Posterior cingulate gyrus (tissue), 11 donors: Measurements from ENCODE around the gene TSSC4.

Experiments
- DNase-seq, 10 donors: peaks; one replicate each; pipeline versions ENCODE4 v3.0.0 to v3.0.0-alpha.2; 2020 to 2021; ENCODE audit warnings: mixed read lengths in 3 of 10
- intact Hi-C: fragments of 100-400 bp; cut with DNase I; formaldehyde crosslinking; loops from one replicate; pipeline ENCODE4 v1.15.1; 2023

The TSSC4 gene

DNA sequence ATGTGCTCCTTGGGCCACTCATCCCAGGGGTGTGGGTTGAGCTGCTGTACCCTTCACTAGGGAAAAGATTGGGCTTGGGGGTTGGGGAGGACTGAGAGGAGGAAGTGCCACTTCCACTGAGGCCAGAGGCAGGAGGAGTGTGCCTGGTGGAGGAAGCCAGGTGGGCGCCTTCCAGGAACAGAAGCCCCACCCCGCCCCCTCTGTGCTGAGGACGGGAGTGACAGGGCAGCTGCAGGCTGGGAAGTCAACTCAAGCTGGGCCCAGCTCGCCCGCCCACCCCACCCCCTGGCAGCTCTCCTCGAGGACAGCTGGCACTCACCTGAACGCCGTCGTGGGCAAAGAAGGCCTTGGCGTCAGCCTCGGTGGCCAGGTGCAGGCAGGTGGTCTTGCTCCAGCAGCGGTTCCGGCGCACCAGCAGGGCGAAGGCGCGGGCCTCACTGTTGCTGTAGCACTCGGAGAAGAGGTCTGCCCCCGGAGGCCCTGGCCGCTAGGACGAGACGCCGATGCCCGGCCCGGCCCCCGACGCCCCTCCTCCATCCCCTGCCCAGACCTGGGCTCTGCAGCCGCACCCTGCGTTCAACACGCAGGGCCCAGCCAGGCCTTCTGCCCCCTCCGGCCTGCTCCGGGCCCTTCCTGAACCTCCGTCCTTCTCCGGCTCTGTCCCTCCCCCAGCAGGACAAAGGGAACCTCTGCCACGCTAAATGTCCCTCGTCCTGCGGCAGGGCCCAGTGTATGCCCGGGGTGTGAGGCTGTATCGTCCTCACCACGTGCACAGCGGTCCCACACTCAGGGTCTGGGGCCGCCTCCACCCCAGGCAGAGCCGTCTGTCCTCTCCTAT lies 13.4 kb downstream of the TSSC4 start:
- DNase-seq = no peak

DNA sequence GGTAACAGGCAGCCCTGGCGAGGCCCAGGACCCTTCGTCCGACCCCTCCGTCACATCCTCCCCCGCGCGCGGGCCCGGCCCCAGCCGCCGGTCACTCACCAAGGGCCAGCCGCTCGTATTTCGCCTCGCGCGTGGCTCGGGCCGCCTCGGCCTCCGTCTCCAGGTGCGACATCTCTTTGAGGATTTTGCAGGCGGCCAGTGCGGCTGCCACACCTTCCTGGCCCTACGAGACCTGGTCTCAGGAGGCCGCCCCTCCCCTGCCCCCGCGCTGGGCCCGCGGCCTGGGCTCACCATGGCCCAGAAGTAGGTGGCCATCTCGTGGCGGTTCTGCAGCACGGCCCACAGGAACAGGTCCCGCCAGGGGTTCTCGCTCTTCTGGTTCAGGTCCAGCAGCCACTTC lies 14.1 kb downstream of the TSSC4 start:
- intact Hi-C loops = no loop called here
- no peak for DNase-seq

More for the DNA sequence above, 13.4 kb downstream of the TSSC4 start:
- intact Hi-C loops = no loop called here

DNA sequence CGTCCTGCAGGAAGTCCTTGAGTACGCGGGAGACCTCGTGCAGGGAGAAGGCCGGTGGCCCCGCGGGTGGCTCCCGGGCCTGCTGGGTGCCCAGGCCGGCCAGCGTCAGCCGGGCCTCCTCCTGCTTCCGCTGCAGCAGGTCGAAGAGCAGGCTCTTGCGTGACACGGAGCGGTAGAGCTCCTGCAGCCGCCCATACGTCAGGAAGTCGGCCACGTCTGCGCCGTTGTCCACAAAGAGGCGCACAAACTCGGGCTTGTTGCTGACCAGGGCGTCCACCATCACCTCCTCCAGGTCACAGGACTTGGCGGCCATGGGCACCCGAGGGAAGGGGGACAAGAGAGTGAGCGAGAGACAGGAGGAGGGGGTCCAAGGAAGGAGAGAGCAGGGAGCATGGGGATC lies 14.6 kb downstream of the TSSC4 start:
- intact Hi-C loops = no loop called here
- DNase-seq = no peak

DNA sequence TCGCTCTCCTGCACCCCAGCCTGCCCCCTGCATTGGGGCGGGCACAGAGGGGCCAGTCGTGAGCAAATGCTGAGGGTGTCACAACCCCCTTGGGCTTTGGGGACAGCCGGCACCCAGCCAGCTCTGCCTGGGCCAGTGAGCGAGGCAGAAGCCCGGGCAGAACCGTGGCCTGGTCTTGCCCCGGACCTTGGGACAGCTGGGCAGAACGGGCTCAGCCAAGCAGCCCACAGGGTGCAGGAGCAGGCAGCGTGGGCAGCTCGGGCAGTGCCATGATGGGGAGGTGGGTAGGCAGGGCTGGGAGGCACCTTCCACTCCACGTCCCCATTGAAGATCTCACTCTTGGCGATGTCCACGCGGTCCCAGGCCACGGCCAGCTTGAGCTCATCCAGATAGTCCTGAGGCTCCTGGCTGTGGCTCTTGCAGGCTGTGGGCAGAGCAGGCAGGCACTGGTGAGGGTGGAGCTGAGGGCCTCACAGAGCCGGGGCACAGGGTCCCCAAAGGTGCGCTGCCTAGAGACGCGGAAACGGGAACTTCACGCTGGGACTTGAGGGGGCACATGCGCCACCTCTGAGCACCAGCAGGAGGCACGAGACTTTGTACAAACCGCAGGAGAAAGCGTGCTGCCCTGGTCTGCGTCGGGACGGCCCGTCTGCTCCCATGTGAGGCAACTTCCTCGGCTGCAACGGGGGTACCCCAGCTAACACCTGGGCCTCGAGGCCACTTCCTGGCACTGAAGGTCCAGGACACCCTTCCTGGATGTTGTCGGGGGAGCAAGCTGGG lies 15.2 kb downstream of the TSSC4 start:
- intact Hi-C loops = no loop called here
- DNase-seq = no peak

DNA sequence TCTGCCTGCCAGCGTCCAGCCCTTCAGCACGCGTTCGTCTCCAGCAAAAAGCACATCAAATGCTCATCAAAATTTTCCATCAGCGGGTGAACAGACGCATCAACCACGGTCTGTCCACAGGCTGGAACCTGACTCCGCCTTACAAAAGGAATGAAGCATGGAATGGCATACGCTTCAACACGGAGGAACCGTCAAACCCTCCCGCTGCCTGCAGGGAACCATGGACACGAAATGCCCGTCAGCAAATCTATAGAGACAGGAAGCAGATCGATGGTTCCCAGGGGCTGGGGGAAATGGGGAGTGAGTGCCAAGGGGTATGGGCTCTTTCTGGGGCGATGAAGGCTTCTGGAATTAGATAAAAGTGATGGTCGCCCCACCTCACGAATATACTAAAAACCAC lies 16.2 kb downstream of the TSSC4 start:
- DNase-seq = no peak
- intact Hi-C loops = no loop called here

DNA sequence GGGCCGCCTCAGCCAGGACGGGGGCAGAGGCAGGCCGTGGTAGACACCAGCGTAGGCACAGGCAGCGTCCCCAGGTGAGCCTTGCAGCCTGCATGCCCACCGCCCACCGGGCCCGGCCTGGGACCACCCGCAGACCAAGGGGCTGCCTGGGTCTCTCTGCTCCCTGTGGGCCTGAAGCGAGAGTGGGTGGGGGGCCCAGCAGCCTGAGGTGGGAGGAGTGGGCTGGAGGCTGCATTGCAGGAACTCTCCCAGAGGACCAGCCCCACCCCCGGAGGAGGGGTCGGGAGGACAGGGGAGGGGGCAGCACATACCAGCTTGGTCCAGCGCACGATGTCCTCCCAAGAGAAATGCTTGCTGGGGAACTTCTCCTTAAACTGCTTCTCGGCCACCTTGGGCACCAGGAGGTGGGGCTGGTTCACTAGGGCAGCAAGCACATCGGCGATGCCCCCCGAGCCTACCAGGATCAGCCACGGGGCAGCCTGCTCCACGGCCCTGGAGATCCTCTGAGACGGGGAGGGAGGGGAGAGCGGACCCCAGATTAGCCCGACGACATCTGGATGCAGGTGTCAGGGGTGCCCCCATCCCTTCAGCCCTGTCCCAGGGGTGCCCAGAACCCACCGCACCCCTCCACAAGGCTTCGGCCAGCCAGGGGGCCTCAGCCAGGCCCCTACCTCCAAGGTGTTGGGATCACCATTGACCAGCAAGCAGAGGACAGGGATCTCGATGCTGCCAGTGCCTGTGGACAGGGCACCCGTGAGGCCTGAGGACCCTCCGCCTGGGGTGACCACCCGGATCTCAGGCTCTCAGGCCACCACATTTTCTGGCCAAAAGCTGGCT lies 17.5 kb downstream of the TSSC4 start:
- intact Hi-C loops = no loop called here
- DNase-seq = peak in 4 of 10 donors; percentile 25 to 73 (median 68)

DNA sequence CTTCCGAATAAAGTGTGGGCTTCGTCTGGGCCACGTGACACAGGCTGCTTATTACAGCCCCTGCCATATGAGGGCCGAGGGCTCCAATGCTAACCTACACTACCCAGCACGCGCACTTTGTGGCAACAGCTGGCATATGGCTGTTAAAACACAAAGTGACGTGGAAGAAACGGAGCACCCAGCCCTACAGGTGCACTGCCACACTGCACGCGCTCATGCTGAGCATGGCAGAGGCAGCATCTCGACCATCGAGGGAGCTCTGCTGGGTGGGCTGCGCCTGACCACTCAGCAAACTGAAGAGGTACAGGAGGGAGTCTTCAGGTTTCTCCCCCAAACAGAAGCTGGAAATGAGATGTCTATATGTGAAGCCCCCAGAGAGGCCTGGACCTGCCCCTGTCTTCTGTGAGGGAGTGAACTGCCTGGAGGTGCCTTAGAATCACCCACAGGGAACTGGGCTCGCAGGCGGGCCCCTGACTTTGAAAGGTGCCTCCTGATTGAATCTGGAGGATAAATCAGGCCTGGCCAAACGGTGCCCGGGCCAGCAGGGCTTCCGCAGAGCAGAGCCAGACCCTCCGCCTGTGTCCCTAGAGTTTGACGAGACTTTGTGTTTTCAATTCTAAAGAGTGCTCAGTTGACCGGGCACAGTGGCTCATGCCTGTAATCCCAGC lies 18.3 kb downstream of the TSSC4 start:
- intact Hi-C loops = loop anchor here (1.0 kb wide), 1 partner anchor 222 kb away; no protein-coding TSS in a partner anchor
- DNase-seq = peak in 4 of 10 donors; percentile 16 to 69 (median 63)

DNA sequence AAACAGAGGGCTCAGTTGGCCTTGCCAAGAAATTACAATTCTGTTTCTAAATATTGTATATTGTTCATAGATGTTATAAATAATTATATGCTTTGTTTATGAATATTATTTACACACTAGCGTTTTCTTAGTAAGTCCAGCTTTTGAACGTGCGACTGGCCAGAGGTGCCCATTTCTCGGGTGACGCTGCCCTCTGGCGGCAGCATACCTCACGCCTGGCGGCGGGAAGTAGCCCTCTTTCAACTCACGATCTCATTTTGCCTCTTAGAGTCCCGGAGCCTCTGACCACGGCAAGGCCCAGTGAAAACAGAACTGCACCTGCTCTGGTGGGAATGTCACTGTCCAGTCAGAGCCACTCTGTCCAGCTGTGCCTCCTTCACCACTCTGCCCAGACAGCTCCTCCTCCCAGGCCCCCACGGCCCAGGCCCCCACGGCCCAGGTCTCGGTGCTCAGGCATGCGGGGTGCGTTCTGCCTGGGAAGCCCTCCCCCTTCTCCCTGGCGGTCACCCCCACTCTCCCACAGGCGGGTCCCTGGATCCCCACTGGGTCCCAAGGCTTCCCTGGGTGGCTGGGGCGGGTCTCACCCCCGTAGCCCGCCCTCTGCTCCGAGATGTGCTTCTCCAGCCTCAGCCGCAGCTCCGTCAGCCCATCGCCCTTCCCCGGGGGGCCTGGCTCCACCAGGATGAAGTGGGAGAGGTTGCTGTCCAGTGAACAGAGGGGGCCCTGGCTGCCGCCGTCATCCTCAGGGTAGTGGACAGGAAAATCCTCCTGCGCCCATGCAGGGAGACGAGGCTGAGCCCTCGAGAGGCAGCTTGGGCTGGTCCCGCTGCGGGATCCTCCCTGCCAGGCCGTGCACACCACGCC lies 19.3 kb downstream of the TSSC4 start:
- intact Hi-C loops = loop anchor here (1.0 kb wide), 2 partner anchors 115 to 223 kb away; no protein-coding TSS in a partner anchor
- peak; percentile 58 to 97 (median 73) for DNase-seq

DNA sequence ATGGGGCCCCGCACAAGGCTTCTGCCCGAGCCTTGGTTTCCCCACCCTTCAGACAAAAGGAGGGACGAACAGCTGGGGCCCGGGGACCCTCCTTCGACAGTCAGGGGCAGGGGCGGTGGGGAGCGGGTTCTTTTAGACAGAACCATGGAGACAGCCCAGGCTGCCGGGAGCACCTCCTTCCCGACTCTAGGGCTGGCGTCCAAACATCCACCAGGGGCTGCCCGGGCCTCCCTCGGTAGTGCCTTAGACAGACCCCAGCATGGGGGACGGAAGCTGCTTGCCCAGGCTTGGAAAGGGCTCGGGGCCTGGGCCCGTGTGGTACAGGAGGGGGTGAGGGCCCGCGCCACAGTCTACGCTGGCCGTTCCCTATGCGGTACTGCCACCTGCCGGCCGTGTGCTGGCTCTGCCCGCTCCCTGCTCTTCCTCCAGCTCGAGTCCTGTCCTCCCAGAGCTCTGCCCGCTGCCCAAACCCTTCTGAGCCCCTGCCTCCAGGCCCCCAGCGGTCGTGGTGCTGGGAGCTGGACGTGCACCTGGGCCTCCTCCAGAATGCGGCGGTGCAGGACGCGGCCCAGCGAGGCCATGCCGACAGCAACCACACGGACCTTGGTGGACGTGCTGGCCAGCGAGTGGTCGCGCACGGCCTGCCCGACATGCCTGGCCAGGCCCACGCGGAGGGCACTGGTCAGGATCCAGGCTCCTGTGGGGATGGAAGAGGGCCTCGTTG lies 20.1 kb downstream of the TSSC4 start:
- DNase-seq = peak; percentile 42 to 96 (median 74)

DNA sequence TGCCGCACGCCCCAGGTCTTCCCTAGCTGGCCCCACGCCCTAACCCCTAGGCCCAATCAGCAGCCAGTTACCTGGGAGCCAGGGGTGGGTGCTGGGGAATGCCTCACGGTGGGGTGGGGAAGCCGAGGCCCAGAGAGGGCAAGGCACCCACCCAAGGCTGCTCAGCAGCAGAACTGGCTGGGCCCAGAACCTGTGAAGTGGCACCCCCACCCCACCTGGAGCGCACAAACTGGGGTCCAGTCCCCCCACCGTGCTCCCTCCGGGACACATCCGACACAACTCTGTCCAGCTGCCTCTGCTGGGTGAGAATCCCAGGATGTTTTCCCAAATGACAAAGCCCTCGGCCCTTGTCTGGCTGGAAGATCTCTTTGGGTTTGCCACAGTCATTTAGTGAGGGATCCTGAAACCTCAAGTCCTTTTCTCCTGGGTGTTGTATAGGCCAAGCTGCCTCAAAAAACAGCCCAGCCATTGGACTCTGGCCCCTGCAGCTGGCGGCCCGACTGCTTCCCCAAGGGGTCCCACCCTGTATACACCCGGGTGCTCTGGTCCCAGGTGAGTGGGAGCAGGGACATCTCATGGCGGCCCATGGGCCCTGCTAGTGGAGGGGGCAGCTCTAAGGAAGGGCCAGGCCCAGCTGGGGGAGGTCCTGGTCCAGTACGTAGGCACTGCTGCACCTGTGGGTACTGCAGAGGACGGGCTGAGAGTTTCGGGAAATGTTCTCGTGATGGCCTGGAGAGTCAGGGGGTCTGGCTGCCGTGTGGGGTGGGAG lies 20.9 kb downstream of the TSSC4 start:
- intact Hi-C loops = no loop called here
- peak in 4 of 10 donors; percentile 19 to 81 (median 66) for DNase-seq

More for the DNA sequence above, 20.1 kb downstream of the TSSC4 start:
- intact Hi-C loops = loop anchor here (1.0 kb wide), 1 partner anchor 115 kb away; no protein-coding TSS in a partner anchor

DNA sequence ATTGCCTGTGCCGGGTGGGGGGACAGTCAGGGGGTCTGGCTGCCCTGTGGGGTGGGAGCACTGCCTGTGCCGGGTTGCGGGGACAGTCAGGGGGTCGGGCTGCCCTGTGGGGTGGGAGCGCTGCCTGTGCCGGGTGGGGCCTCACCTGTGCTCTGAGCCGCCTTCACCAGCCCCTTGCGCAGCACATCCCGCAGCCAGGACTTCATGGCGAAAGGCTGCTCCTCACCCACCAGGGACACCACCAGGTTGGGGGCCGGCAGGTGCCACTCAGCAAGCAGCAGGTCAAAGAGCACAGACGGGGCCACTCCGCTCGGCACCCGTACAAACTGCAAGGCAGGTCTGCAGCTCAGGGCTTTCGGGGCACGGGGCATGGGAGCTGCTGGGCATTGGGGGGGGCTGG lies 21.4 kb downstream of the TSSC4 start:
- peak in 4 of 10 donors; percentile 23 to 78 (median 66) for DNase-seq
- intact Hi-C loops = no loop called here

DNA sequence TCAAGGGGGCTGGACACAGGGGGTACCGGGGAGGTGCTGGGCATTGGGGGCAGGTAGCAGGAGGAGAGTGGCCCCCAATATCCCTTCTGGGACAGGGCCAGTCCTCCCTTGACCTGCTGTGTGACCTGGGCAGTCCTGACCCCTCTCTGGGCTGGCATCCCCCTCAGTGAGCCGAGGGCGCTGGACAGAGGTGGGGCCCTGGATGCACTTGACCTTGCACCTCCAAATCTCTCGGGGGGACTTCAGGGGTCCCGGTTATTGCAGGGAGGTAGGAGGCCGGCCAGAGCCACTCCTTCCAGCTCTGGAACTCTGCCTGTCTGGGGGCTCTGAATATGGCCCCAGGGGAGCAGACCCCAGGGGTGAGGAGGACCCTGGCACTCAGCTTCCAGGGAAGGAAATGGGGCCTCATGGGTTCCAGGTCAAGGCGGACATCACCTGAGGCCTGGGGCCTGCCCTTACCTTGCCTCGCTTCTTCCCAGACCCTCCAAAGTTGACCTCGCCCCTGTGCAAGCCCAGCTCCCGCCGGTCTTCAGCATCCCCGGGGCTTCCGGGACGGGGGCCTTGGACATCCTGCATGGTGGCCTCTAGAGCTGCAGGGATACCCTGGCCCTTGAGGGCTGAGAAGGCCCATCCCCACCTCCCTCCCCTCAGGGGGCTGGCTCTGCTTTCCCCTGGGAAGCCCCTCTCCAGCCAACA lies 22.1 kb downstream of the TSSC4 start:
- intact Hi-C loops = no loop called here
- peak in 4 of 10 donors; percentile 9 to 58 (median 36) for DNase-seq

DNA sequence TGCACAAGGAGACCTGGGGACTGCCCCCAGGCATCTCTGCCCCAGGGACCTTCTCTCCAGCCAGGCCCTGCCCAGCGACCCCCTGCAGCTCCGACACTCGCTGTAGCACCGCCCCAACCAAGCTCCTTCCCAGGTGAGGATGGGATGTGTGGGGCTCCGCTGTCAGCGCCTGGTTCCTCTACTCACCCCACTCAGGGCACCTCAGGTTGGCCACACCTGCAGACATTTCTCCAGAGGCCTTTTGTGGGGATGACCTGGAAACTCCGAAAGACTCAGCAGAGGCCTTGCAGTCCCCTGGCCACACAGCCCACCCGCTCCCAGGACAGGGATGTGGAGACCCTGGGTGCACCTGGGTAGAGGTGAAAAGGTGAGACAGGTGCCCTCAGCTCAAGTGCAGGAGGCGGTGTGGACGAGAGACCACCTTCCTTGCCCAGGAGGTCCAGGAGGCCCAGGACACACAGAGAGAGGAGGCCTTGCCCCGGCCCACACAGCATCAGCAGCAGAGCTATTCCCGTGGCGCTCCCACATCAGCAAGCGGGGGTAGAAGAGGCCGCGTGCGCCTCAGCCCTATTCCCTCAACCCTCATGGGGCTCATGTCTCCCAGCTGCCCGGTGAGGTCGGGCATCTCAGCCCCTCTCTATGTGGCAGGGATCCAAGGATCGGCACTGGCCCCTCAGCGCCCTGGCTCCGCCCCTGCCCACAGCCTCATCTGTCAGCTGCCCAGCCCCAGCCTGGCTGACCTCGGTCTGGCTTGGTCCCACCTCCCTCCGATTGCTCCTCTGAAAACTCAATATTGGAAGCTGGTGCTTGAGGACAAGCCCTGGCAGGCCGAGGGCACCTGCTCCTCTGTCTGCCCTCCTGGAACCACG lies 22.8 kb downstream of the TSSC4 start:
- intact Hi-C loops = no loop called here
- peak in 1 of 10 donors; percentile 77 for DNase-seq

DNA sequence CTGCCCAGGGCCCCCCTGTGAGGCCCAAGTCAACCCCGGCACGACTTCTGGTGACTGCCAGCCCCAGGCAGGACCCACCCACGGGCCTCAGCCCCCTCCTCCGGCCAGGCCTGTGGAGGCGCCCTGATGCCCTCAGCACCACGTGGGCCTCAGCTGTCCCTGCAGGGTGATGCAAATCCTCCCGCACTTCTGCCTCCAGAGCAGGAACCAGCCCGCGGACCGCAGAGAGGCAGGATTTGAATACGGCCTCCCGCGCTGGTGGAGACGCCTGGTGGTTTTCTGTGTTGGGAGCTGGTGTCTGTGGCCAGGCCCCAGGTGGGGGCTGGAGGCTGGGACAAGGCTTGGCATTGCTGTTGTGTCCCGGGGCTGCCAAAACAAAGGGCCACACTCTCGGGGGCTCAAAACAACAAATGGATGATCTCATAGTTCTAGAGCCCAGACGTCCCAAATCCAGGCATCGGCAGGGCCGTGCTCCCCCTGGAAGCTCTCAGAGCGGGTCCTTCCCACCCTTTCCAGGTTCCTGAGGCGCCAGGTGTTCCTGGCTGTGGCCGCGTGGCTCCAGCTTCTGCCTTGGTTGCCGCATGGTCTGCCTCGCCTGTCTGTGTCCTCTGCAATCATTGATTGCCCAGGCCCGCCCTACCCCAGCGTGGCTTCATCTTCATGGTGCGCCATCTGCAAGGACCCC lies 24.4 kb downstream of the TSSC4 start:
- DNase-seq = peak in 1 of 10 donors; percentile 76
- intact Hi-C loops = no loop called here

DNA sequence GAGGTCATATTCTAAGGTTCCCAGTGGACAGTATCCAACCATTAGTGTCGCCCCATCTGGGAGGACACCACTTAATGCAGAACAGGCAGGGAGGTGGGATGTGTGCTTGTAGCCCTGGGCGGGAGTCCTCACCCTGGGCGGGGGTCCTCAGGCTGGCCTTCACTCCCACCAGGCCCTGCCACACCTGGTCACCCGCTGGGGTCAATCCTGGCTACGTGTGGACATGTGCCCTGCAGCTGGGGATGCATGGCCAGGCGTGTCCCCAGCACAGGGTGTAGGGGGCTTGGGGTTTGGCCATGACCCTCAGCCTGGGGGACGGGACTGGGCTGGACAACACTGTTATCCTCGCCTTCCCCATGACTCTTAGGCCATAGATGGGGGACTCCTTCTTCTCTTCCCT lies 25.0 kb downstream of the TSSC4 start:
- intact Hi-C loops = no loop called here
- peak in 1 of 10 donors; percentile 46 for DNase-seq
